CD4-positive, alpha-beta T cell (primary cell): Measurements from ENCODE around the gene FAM83F. TPM values are rescaled to one million over a fixed set of nuclear protein-coding genes. Genes with fewer than 3 reads are reported as not detected.

Experiments
- ATAC-seq: fragments of 200-7000 bp; cut with Tn5 transposase; one replicate; pipeline ENCODE4 v1.10.0; 2022; ENCODE audit warnings: mild to moderate bottlenecking; ENCODE audit not compliant: poor library complexity
- CTCF ChIA-PET: fragments of 350-600 bp; sonication (Branson Sonifier 250); formaldehyde crosslinking; loops from one replicate; lab custom pipeline; 2021; ENCODE audit warnings: antibody characterized with exemption, inconsistent platforms; lab: Charles Lee
- POLR2A ChIA-PET: fragments of 350-600 bp; sonication (Branson Sonifier 250); formaldehyde crosslinking; loops from one replicate; lab custom pipeline; 2021; ENCODE audit warnings: antibody characterized with exemption, inconsistent platforms; lab: Charles Lee
- DNase-seq, 14 experiments: peaks; one replicate each; pipeline ENCODE4 v3.0.0-alpha.2; 2013 to 2020; ENCODE audit warnings: mixed read lengths in 2 of 14
- H3K27ac ChIP-seq, 2 donors: one replicate each; pipeline versions ENCODE4 v1.5.1 to v1.7.0; 2013; ENCODE audit warnings: low read length in 2 of 2, low read depth in 1 of 2, mild to moderate bottlenecking in 1 of 2
- H3K27me3 ChIP-seq, 2 experiments: 1 replicate in 1 of 2; 2 replicates in 1 of 2; pipeline versions ENCODE4 v1.6.1 to v1.7.0; 2013; ENCODE audit warnings: low read length in 2 of 2, control low read depth in 1 of 2, mild to moderate bottlenecking in 1 of 2, moderate library complexity in 1 of 2; ENCODE audit not compliant: insufficient read depth in 2 of 2, control insufficient read depth in 1 of 2
- H3K36me3 ChIP-seq: one replicate; pipeline ENCODE4 v1.6.1; 2013; ENCODE audit warnings: low read length, control low read depth; ENCODE audit not compliant: insufficient read depth
- H3K4me1 ChIP-seq: one replicate; pipeline ENCODE4 v1.6.1; 2013; ENCODE audit warnings: low read length, control low read depth; ENCODE audit not compliant: insufficient read depth
- H3K4me3 ChIP-seq: one replicate; pipeline ENCODE4 v1.5.1; 2013; ENCODE audit warnings: mild to moderate bottlenecking, low read length, moderate library complexity
- H3K9me3 ChIP-seq, 2 experiments: 1 replicate in 1 of 2; 2 replicates in 1 of 2; pipeline versions ENCODE4 v1.6.1 to v1.7.0; 2013; ENCODE audit warnings: low read length in 2 of 2, mild to moderate bottlenecking in 2 of 2, control low read depth in 1 of 2, moderate library complexity in 1 of 2; ENCODE audit not compliant: control insufficient read depth in 1 of 2, insufficient read depth in 1 of 2
- H3K27ac Mint-ChIP-seq: one replicate; pipeline ENCODE4 v1.8.0; 2020; ENCODE audit warnings: mixed read lengths
- H3K27me3 Mint-ChIP-seq: one replicate; pipeline ENCODE4 v1.8.0; 2021; ENCODE audit warnings: mixed read lengths
- H3K36me3 Mint-ChIP-seq: one replicate; pipeline ENCODE4 v1.8.0; 2021; ENCODE audit warnings: low read depth, mixed read lengths
- H3K4me1 Mint-ChIP-seq: one replicate; pipeline ENCODE4 v1.8.0; 2021; ENCODE audit warnings: low read depth, mixed read lengths
- H3K4me3 Mint-ChIP-seq: one replicate; pipeline ENCODE4 v1.8.0; 2020; ENCODE audit warnings: mild to moderate bottlenecking, mixed read lengths
- H3K9me3 Mint-ChIP-seq: one replicate; pipeline ENCODE4 v1.8.0; 2020; ENCODE audit warnings: mixed read lengths
- intact Hi-C, 2 experiments: fragments of 100-400 bp; cut with DNase I in 1 of 2; cut with micrococcal nuclease in 1 of 2; formaldehyde crosslinking; loops; one replicate each; pipeline versions ENCODE4 v1.15.1 to v1.9.0; 2023 to 2025; cut with DNase I, micrococcal nuclease
- total RNA-seq, 174 experiments: library from RNA in 2 of 174; stranded (reverse) in 2 of 174; gene quantifications; one replicate each; pipeline ENCODE4 v1.2.3 and lab custom pipeline; 2021 to 2026
- TF ChIP-seq, protein P1 (sequence below): fragments of 200-600 bp; IDR thresholded peaks from one replicate; pipeline ENCODE4 v1.8.0; 2022; ENCODE audit warnings: antibody characterized with exemption, mild to moderate bottlenecking

The FAM83F gene
- total RNA-seq, 2 experiments from 2014 or later = 5.2 to 6.8 TPM

DNA sequence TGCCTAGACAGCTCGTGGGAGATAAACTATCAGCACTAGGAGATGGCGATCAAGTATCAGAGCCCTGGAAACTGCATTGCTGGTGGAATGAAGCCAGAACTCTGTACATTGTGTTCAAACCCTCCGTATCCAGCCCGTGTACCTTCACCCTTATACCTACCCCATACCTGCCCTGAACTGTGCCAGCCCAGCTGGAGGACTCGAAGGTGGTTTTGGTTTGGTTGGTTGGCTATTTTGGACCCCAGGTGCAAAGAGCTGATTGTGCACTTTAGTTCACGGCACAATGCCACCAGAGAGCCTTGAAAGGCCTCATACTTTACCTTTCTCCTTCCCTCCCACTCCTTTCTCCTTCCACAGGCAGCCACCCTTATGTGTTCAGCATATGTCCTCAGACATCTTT, 16.0 kb downstream of the FAM83F start:
- H3K36me3 ChIP-seq = no peaks in the 10 kb centered on the region
- ATAC-seq (no peak), DNase-seq (no peak)
- H3K4me1 ChIP-seq = peaks cover 13% of the 10 kb centered on the region
- Mint-ChIP-seq H3K4me3 (no peak overlapping the region), H3K27ac (no peak overlapping the region), H3K9me3 (no peaks in the 10 kb centered on the region), H3K36me3 (no peaks in the 10 kb centered on the region), H3K27me3 (peaks cover 11% of the 10 kb centered on the region), H3K4me1 (peaks cover 11% of the 10 kb centered on the region)
- H3K27ac ChIP-seq = no peak overlapping the region
- POLR2A ChIA-PET = interaction anchor here (1.3 to 2.4 kb wide), 4 partner anchors 14 to 68 kb away, joined by 3 to 14 read pairs (median 6); partner anchors contain the start of gene FAM83F
- TF ChIP-seq, protein P1, sequence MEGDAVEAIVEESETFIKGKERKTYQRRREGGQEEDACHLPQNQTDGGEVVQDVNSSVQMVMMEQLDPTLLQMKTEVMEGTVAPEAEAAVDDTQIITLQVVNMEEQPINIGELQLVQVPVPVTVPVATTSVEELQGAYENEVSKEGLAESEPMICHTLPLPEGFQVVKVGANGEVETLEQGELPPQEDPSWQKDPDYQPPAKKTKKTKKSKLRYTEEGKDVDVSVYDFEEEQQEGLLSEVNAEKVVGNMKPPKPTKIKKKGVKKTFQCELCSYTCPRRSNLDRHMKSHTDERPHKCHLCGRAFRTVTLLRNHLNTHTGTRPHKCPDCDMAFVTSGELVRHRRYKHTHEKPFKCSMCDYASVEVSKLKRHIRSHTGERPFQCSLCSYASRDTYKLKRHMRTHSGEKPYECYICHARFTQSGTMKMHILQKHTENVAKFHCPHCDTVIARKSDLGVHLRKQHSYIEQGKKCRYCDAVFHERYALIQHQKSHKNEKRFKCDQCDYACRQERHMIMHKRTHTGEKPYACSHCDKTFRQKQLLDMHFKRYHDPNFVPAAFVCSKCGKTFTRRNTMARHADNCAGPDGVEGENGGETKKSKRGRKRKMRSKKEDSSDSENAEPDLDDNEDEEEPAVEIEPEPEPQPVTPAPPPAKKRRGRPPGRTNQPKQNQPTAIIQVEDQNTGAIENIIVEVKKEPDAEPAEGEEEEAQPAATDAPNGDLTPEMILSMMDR = no peak
- peaks cover 0 to 2% of the 10 kb centered on the region in 2 experiments for H3K27me3 ChIP-seq
- no peaks in the 10 kb centered on the region for H3K9me3 ChIP-seq
- intact Hi-C loops = no loop called here
- CTCF ChIA-PET = interaction anchor here (1.3 kb wide), 1 partner anchor 14 kb away, joined by 4 read pairs; no protein-coding TSS in a partner anchor
- H3K4me3 ChIP-seq = no peak overlapping the region

DNA sequence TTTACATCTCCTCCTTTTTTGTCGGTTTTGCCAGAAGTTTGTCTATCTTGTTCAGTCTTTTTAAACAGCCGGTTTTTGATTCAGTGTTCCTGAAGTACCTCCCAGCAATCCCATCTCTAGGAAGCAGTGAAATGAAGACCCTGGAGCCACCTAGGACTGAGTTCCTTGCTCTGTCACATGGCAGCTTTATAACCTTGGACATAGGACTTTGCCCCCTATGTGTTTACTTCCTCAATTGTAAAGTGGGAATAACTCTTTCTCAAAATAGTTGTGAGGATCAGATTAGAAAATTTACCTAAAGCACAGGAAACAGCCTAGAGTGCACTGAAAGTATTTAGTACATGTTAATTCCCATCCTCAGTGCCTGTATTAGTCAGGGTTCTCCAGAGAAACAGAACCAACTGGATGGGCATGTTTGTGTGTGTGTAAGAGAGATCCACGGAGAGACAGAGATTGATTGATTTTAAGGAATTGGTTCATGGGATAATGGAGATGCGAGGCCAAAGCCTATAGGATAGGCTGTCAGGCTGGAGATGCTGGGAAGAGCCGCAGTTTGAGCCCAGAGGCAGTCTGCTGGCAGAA, 20.0 kb downstream of the FAM83F start:
- intact Hi-C loops = no loop called here
- H3K27me3 Mint-ChIP-seq = no peaks in the 10 kb centered on the region
- no peak overlapping the region for H3K4me3 ChIP-seq
- CTCF ChIA-PET = interaction anchor here (2.1 kb wide), 1 partner anchor 10 kb away, joined by 10 read pairs; no protein-coding TSS in a partner anchor
- no peak for ATAC-seq
- no peaks in the 10 kb centered on the region for H3K9me3 Mint-ChIP-seq
- H3K4me1 Mint-ChIP-seq = peaks cover 7% of the 10 kb centered on the region
- no peaks in the 10 kb centered on the region for H3K27me3 ChIP-seq
- POLR2A ChIA-PET = no interaction called here
- H3K27ac Mint-ChIP-seq = no peak overlapping the region
- DNase-seq = no peak
- no peaks in the 10 kb centered on the region for H3K9me3 ChIP-seq
- TF ChIP-seq, protein P1 = no peak
- H3K4me3 Mint-ChIP-seq = no peak overlapping the region
- no peaks in the 10 kb centered on the region for H3K36me3 Mint-ChIP-seq
- no peak overlapping the region for H3K27ac ChIP-seq
- peaks cover 10% of the 10 kb centered on the region for H3K4me1 ChIP-seq
- no peaks in the 10 kb centered on the region for H3K36me3 ChIP-seq

DNA sequence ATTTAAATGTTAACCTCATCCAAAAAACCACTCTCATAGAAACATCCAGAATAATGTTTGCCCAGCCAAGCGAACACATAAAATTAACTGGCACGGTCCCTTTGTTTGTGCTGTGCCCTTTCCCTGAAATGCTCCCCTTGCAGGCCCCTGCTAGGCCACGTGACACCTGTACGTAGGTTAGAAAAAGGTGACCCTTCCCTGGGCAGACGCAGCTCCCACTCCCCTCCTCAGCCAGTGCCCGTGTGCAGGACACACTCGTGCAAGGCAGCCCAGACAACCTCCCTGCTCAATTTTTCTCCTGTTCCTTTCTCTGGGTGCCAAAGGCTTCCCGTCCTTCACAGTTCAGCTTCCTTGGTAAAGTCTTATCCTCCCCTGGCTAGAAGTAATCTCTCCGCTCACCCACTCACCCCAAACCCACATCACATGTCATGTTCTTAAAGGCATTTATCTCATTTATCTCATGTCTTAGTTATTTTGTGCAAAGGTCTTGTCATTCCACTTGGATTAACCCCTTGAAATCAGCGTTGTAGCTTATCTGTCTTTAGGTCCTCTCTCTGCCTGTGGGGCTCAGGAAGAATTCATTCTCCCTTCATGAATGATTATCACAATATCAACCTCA, 20.7 kb downstream of the FAM83F start:
- Histone ChIP-seq H3K4me1 (peaks cover 3% of the 10 kb centered on the region), H3K27me3 (no peaks in the 10 kb centered on the region), H3K36me3 (no peaks in the 10 kb centered on the region), H3K4me3 (no peak overlapping the region), H3K27ac (no peak overlapping the region), H3K9me3 (no peaks in the 10 kb centered on the region)
- Mint-ChIP-seq H3K9me3 (no peaks in the 10 kb centered on the region), H3K27me3 (no peaks in the 10 kb centered on the region), H3K27ac (no peak overlapping the region), H3K4me1 (peaks cover under 1% of the 10 kb centered on the region), H3K4me3 (no peak overlapping the region), H3K36me3 (no peaks in the 10 kb centered on the region)
- ATAC-seq (no peak), DNase-seq (no peak)
- TF ChIP-seq, protein P1 = no peak
- POLR2A ChIA-PET = no interaction called here
- CTCF ChIA-PET = interaction anchor here (2.1 kb wide), 1 partner anchor 9 kb away, joined by 10 read pairs; no protein-coding TSS in a partner anchor
- intact Hi-C loops = no loop called here
